NCI-H748 (cell line): ENCODE measurements around the gene SRP19.
"Not testable (repeated sequence)": the region's sequence is repeated elsewhere in the genome, so short reads cannot be mapped to it uniquely, and the experiment has no call there.

Source experiments
- DNase-seq: peaks from one replicate; lab custom pipeline; 2025; ENCODE audit not compliant: unreplicated experiment; lab: John Stamatoyannopoulos, UW

The SRP19 gene

GRCh38 chr5:112860929-112861637, at the start of gene SRP19:
Gene SRP19 (plus strand): TSS chr5:112861287. CDS start chr5:112861377, 90 bp downstream.
- DNase-seq, result peak; percentile 97

GRCh38 chr5:112812549-112812948, 48.5 kb upstream of the SRP19 start:
- DNase-seq, result no peak

- DNase-seq, result no peak
These were observed 40.8 kb upstream of the SRP19 start for GRCh38 chr5:112820246-112820645.

GRCh38 chr5:112822456-112822855, 38.6 kb upstream of the SRP19 start:
- DNase-seq, result no peak

- DNase-seq, result no peak
These were observed 37.9 kb upstream of the SRP19 start for GRCh38 chr5:112823181-112823580.

- DNase-seq, result peak; percentile 27
These were observed 37.4 kb upstream of the SRP19 start for GRCh38 chr5:112823656-112824055.

- DNase-seq, result no peak
These were observed 36.9 kb upstream of the SRP19 start for GRCh38 chr5:112824197-112824596.

- no peak for DNase-seq
These were observed 30.7 kb upstream of the SRP19 start for GRCh38 chr5:112830378-112830777.

- DNase-seq, result no peak
These were observed 27.1 kb upstream of the SRP19 start for GRCh38 chr5:112833971-112834370.

- no peak for DNase-seq
These were observed 16.6 kb upstream of the SRP19 start for GRCh38 chr5:112844489-112844888.

- DNase-seq, result no peak
These were observed 14.5 kb upstream of the SRP19 start for GRCh38 chr5:112846556-112846955.

GRCh38 chr5:112847306-112847705, 13.8 kb upstream of the SRP19 start:
- no peak for DNase-seq

GRCh38 chr5:112848116-112848811, 12.8 kb upstream of the SRP19 start:
- DNase-seq, result peak; percentile 73

- DNase-seq, result no peak
These were observed 11.2 kb upstream of the SRP19 start for GRCh38 chr5:112849912-112850311.

- DNase-seq, result no peak
These were observed 6.4 kb upstream of the SRP19 start for GRCh38 chr5:112854651-112855050.

- DNase-seq, result no peak
These were observed 3.2 kb upstream of the SRP19 start for GRCh38 chr5:112857866-112858265.

GRCh38 chr5:112860571-112860928, 537 bp upstream of the SRP19 start:
- DNase-seq, result not testable (repeated sequence)

- DNase-seq, result no peak
These were observed 525 bp downstream of the SRP19 start for GRCh38 chr5:112861638-112861985.

- DNase-seq, result peak; percentile 11
These were observed 998 bp downstream of the SRP19 start for GRCh38 chr5:112862085-112862484.

GRCh38 chr5:112863549-112863948, 2.5 kb downstream of the SRP19 start:
- DNase-seq, result no peak

GRCh38 chr5:112865128-112865527, 4.0 kb downstream of the SRP19 start:
- DNase-seq, result no peak

GRCh38 chr5:112866739-112867138, 5.7 kb downstream of the SRP19 start:
- DNase-seq, result no peak

- no peak for DNase-seq
These were observed 6.3 kb downstream of the SRP19 start for GRCh38 chr5:112867411-112867810.
